GM21390 (cell line): Measurements from ENCODE around the gene CYP4B1.
"Not testable (repeated sequence)": the region's sequence is repeated elsewhere in the genome, so short reads cannot be mapped to it uniquely, and the experiment has no call there.

ENCODE experiments used
- ATAC-seq: cut with Tn5 transposase; IDR thresholded peaks from one replicate; pipeline ENCODE4 v1.9.1; 2021; ENCODE audit not compliant: unreplicated experiment

CYP4B1 gene

GRCh38 chr1:46798810-46799209 lies at the start of gene CYP4B1:
Gene CYP4B1, plus strand, starts transcription at chr1:46799046. Its CDS starts 36 bp downstream, at chr1:46799082.
- ATAC-seq: no peak

DNA sequence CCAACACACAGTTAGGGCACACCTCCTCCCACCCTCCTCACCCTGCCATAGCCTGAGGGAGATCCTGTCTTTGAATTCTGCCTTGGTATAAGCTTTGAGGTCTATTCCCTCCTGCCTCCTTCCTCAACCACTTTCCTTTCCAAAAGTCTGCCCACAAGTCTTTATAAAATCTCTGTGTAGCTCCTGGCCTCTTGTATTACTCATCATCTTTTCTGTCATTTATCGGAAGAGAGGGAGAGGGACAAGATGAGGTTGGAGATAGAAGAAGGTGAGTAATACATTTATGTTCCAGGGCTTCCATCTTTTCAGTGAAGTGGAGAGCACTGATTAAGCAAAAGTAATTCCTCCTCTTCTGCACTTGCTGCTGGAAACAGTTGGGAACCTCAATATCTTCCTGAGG lies 49.4 kb upstream of the CYP4B1 start:
- no peak for ATAC-seq

GRCh38 chr1:46749921-46750404 lies 48.9 kb upstream of the CYP4B1 start:
- ATAC-seq: no peak

DNA sequence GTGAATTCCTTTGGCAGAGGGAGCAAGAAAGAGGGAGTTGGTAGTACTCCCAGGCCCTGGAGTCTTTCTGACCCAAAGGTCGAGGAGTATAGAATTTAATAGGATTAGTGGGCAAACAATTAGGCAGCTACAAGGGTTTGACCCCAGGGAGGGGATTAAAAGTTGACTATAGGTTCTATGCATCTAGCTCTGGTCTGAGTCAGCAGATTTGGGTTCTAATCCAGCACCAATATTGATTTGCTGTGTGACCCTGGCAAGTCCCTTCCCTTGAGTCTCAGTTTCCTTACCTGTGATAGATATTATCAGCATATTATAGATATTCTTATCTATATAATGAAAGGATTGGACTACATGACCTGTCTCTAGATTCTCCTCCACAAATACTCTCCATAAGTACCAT lies 44.9 kb upstream of the CYP4B1 start:
- no peak for ATAC-seq

DNA sequence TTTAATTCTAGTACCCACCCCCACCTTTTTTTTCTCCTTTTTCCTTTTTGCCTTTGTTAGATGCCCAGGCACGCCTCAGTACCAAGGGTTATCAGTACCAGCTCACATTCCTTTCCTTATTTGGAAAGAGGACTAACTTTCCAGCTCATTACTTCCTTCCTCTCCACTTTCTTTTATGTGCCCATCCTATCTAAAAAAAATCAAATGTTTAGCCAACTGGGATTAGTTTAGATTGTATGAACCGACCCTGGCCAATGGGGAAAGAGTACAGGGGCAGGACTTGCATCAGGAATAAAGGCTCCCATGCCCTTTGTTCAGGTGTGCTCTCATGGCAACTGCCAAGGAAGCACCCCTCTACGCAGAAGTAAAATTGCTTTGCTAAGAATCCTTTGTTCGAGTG lies 44.1 kb upstream of the CYP4B1 start:
- ATAC-seq: not testable (repeated sequence)

GRCh38 chr1:46755121-46755520 lies 43.7 kb upstream of the CYP4B1 start:
- ATAC-seq: no peak

GRCh38 chr1:46757247-46757955 lies 41.4 kb upstream of the CYP4B1 start:
- ATAC-seq: no peak

DNA sequence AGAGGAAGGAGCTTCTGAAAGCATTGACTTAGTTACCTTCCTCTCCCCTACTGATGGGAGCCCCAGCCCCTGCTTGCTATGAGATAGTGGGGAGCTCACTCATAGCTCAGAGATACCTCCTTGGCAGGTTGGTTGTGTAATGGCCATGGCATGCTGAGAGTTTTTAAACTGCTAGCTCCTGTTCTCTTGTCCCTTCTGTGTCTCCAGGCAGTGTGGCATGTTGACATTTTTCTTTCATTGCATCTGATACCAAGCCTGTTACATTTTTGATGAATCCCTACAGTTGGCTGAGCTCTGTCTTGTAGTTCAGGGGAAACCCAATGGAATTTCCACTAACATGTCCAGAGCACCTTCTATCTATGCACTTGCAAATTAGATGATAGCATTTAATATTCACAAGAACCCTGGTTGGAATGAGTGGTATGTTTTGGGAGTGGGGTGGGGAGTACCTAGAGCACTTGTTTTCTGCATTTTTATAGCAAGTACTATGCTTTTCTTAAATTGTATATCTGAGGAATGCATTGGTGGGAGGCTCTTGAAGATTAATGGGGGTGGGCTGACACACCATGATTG lies 40.8 kb upstream of the CYP4B1 start:
- ATAC-seq: no peak

DNA sequence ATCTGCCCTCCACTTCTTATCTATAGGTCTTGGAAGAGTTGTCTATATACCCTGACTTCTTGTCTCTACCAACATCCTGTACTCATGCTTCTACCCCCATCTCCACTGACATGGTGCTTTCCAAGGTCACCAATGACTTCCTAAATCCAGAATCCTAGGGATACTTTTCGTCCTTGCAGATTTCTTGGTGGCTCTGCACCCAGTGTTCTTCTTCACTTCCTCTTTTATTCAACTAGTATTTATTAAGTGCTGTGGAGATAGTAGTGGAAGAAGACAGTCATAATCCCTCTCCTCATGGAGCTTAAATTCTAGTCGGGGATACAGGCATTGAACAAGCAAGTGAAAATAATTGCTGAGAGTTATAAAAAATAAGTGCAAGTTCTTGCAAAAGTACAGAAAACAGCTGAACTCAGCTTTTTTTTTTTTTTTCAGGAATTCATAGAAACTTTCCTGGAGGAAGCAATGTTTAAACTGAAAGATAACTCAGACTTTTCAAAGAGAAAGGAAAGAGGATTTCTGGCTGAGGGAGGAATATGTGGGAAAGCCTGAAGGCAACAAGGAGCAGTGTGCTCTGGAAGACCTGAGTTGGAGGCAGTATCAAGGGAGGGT lies 38.2 kb upstream of the CYP4B1 start:
- ATAC-seq: no peak

GRCh38 chr1:46761740-46762139 lies 37.1 kb upstream of the CYP4B1 start:
- no peak for ATAC-seq

DNA sequence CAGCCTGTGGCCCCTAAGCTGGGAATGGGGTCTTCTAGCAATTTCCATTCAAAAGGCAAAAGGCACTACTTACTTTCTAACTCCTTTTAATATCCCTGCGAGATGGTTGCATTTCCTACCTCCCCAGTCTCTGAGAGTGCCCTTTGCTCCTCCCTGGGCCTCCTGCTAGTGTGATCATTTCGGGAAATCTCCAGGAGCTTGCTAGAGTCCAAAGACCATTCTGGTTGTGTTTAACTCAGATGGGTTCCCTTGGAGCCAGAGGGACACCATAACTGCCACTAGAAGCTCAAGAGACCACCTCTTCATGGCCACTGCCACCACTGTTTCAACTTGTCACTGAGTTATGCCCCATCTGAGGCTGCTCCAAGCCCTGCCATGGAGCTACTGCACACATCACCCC lies 34.4 kb upstream of the CYP4B1 start:
- ATAC-seq: no peak

DNA sequence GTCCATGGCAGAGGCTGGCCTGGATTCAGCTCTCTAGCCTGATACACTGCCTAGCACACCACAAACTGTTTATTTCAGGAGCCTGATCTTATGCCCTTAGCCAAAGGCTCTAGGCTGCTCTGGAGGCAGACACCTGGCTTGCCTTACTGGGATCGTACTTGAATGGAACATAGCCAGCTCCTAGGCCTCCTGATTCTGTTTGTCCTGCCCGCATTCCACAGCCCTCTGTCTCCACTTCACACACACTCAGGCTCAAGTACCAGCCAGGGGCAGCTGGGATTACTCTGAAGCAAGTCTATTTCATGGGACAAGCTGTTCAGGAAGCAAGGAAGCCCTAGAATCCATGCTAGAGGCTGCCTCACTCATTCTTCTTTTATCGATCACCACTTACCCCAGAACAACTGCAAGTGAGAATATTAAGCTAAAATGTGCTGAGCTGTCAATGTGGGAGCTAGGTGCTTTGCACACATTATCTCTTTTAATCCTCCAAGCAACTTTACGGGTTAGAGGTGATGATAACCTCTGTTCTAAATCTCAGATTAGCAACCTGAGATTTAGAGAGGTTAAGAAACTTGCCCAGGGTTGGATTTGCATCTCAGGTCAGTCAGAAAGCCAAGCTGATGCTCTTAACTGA lies 31.1 kb upstream of the CYP4B1 start:
- no peak for ATAC-seq

DNA sequence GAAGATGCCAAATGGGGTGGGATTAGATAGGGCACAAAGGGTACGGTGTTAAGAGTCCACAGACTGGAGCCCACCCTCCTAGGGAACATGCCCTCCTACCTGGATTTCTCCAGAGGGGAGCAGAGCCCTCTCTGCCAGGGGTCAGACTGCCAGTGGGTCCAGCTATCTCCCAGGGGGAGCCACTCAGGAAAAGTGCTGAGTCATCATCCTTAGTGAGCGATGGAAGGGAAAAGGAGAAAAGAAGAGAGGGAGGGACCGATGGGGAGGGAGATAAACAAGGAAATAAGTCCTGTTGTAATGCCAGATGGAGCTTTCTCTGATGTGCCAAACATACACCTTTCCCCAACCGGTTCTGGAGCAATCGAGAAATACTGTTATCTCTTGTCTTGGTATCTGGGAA lies 30.4 kb upstream of the CYP4B1 start:
- ATAC-seq: no peak

- ATAC-seq: no peak
Observed at GRCh38 chr1:46769028-46769740, 29.7 kb upstream of the CYP4B1 start.

DNA sequence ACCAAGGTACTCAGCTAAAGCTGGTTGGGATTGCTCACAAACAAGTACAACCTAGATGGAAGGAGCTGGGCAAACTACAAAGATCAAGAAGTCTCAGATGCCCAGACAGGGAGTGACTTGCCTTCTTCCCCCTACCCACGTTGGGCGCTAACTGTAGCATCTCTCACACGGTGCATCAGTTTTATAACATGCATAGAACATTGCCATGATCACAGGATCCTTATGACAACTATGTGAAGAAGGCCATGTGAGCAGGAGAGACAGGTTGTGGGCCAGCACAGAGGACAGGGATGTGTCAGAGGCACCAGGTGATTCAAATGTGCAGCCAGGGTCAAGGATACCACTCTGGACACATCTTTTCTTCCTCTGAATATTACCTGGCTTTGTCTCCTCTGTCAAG lies 28.3 kb upstream of the CYP4B1 start:
- no peak for ATAC-seq

- ATAC-seq: no peak
Observed at GRCh38 chr1:46772571-46772970, 26.3 kb upstream of the CYP4B1 start.

GRCh38 chr1:46774297-46774696 lies 24.5 kb upstream of the CYP4B1 start:
- no peak for ATAC-seq

DNA sequence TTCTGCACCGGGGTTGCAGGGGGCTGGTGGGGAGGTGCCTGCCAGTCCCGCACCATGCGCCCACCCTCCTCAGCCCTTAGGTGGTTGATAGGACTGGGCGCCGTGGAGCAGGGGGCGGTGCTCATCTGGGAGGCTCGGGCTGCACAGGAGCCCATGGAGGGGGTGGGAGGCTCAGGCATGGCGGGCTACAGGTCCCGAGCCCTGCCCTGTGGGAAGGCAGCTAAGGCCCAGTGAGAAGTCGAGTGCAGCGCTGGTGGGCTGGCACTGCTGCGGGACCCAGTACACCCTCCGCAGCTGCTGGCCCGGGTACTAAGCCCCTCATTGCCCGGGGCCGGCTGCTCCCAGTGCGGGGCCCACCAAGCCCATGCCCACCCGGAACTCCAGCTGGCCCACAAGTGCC lies 20.4 kb upstream of the CYP4B1 start:
- not testable (repeated sequence) for ATAC-seq

GRCh38 chr1:46784666-46785065 lies 14.2 kb upstream of the CYP4B1 start:
- no peak for ATAC-seq

DNA sequence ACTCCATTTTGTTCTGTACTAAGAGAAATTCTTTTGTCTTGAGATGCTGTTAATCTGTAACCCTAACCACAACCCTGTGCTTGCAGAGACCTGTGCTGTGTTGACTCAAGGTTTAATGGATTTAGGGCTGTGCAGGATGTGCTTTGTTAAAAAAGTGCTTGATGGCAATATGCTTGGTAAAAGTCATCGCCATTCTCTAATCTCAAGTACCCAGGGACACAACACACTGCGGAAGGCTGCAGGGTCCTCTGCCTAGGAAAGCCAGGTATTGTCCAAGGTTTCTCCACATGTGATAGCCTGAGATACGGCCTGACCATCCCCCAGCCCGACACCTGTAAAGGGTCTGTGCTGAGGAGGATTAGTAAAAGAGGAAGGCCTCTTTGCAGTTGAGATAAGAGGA lies 10.2 kb upstream of the CYP4B1 start:
- not testable (repeated sequence) for ATAC-seq

GRCh38 chr1:46790446-46791101 lies 8.3 kb upstream of the CYP4B1 start:
- ATAC-seq: no peak
